Neutrophil (primary cell): Measurements from ENCODE around the gene SLC25A29.
A peak's percentile ranks its signal among the peaks of the same experiment; 100 is the strongest.
"Not testable (repeated sequence)": the region's sequence is repeated elsewhere in the genome, so short reads cannot be mapped to it uniquely, and the experiment has no call there.

Experiments
- H3K27ac ChIP-seq: fragments of 200-600 bp; sonication (generic); 2 replicates; pipeline ENCODE4 v1.5.1; 2016; ENCODE audit warnings: mild to moderate bottlenecking, moderate library complexity
- H3K27me3 ChIP-seq: fragments of 200-600 bp; sonication (generic); 2 replicates; pipeline ENCODE4 v1.6.0; 2016; ENCODE audit warnings: mild to moderate bottlenecking
- H3K36me3 ChIP-seq: fragments of 200-600 bp; sonication (generic); 2 replicates; pipeline ENCODE4 v1.5.1; 2017
- H3K4me1 ChIP-seq, 2 experiments: fragments of 200-600 bp in 1 of 2; sonication (generic) in 1 of 2; 1 replicate in 1 of 2; 2 replicates in 1 of 2; pipeline versions ENCODE4 v1.5.1 to v1.6.1; 2013 to 2016; ENCODE audit warnings: low read depth in 1 of 2, low read length in 1 of 2, mild to moderate bottlenecking in 1 of 2, moderate library complexity in 1 of 2; ENCODE audit not compliant: control insufficient read depth in 1 of 2, insufficient read depth in 1 of 2
- H3K4me3 ChIP-seq, 2 experiments: fragments of 200-600 bp in 1 of 2; sonication (generic) in 1 of 2; 1 replicate in 1 of 2; 2 replicates in 1 of 2; pipeline ENCODE4 v1.5.1; 2013 to 2016; ENCODE audit warnings: low read depth in 1 of 2, low read length in 1 of 2, mild to moderate bottlenecking in 1 of 2, moderate library complexity in 1 of 2
- H3K9me3 ChIP-seq: fragments of 200-600 bp; sonication (generic); 2 replicates; pipeline ENCODE4 v1.5.1; 2016
- CTCF ChIP-seq: fragments of 200-600 bp; sonication (generic); IDR thresholded peaks from 2 replicates; pipeline ENCODE4 v1.5.1; 2016; ENCODE audit warnings: antibody characterized with exemption

Gene SLC25A29

DNA sequence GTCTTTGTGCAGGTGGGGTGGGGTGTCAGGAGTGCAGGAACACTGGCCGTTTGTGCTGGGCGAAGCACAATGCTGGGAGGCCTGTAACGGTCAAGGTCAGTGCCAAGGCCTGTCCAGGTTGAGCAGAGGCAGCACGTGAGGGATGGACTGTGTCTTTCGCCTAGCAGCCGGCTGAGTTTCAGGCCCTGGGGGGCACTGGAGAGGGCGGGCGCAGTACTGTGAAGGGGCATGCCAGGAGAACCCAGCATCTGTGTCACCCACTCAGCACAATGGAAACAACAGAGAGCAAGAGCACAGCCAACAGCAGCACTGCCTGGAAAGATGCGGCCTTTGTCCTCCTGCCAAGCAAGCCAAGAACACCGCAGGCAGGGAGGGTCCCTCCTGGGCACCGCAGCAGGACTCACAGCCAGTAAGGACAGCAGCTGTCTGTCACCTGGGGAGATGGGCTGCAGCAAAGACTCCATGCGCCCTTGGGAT lies 42.0 kb upstream of the SLC25A29 start:
- no peak overlapping the region for H3K27ac ChIP-seq
- peaks cover 21 to 25% of the 10 kb centered on the region in 2 experiments for H3K4me1 ChIP-seq
- H3K4me3 ChIP-seq: no peak overlapping the region
- H3K27me3 ChIP-seq: no peaks in the 10 kb centered on the region
- no peaks in the 10 kb centered on the region for H3K9me3 ChIP-seq
- no peak for TF ChIP-seq CTCF
- H3K36me3 ChIP-seq: peaks cover 69% of the 10 kb centered on the region

DNA sequence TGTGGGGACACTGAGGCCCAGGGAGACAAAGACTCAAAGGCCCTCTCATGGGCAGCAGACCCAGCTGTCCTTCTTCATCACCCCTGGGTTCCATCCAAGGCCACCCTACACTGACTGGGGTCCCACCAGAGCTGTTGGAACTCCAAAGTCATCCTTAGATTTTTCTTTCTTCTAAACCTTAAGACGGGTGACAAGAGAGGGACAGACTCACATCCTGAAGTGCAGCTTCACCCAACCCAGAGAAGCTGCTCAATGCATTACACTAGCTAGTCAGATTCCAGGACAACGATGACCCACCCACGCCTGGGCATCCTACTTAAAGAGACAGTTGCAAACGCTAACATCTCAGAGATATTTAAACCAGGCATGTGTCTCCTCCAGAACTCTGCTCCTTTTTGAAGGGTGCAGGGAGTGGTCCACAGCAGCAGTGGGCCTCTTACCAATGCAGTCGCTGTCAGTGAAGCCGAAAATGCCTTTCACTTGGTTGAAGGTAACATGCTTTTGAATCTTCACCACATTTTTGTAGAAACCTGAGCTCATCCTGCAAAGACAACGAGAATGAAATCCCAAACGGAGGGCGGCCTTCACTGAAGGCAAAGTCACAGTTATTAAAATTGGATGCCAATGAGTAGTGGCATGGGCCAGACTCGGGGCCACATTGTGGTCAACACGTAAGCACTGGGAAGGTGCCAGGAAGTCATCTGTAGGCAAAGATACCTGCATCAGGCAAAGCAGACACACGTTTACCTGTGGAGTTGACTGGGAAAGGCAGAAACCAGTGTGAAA lies 40.3 kb upstream of the SLC25A29 start:
- Histone ChIP-seq H3K9me3 (no peaks in the 10 kb centered on the region), H3K27me3 (no peaks in the 10 kb centered on the region), H3K27ac (no peak overlapping the region), H3K4me3 (no peak overlapping the region), H3K4me1 (peaks cover 29 to 34% of the 10 kb centered on the region in 2 experiments), H3K36me3 (peaks cover 64% of the 10 kb centered on the region)
- TF ChIP-seq CTCF: no peak

DNA sequence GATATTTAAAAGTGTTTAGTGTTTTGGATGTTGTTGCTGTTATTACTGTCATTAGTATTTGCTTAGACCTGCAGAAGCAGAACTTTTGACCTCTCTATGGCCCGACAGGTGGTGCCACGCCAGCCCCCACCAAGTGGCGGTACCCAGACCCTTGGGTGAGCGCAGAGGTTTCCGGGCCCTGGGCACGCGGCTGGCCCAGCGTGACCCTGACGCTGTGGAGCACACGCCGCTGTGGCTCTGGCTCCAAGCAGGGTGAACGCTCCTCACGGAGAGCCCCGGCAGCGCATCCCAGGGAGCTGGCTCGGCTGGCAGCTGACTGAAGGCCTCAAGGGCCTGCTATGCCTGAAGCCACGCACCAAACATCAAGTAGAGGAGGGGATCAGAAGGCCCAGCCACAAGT lies 39.5 kb upstream of the SLC25A29 start:
- no peak overlapping the region for H3K27ac ChIP-seq
- peaks cover 56% of the 10 kb centered on the region for H3K36me3 ChIP-seq
- no peaks in the 10 kb centered on the region for H3K27me3 ChIP-seq
- H3K4me3 ChIP-seq: no peak overlapping the region
- TF ChIP-seq CTCF: no peak
- H3K4me1 ChIP-seq: peaks cover 29 to 34% of the 10 kb centered on the region in 2 experiments
- no peaks in the 10 kb centered on the region for H3K9me3 ChIP-seq

DNA sequence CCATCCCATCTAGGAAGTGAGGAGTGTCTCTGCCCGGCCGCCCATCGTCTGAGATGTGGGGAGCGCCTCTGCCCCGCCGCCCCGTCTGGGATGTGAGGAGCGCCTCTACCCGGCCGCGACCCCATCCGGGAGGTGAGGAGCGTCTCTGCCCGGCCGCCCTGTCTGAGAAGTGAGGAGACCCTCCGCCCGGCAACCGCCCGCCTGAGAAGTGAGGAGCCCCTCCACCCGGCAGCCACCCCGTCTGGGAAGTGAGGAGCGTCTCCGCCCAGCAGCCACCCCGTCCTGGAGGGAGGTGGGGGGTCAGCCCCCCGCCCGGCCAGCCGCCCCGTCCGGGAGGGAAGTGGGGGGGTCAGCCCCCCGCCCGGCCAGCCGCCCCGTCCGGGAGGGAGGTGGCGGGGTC lies 38.4 kb upstream of the SLC25A29 start:
- H3K4me1 ChIP-seq: peaks cover 24 to 28% of the 10 kb centered on the region in 2 experiments
- H3K9me3 ChIP-seq, H3K27ac ChIP-seq, H3K4me3 ChIP-seq, H3K27me3 ChIP-seq: not testable (repeated sequence)
- peaks cover 60% of the 10 kb centered on the region for H3K36me3 ChIP-seq

DNA sequence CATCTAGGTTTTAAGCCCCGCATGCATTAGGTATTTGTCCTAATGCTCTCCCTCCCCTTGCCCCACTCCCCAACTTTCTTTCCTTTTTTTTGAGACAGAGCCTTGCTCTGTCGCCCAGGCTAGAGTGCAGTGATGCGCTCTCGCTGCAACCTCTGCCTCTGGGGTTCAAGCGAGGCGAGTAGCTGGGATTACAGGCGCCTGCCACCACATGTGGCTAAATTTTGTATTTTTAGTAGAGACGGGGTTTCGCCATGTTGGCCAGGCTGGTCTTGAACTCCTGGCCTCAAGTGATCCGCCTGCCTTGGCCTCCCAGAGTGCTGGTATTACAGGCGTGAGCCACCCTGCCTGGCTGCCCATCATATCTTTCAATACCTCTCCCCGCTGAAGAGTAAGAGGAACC lies 36.6 kb upstream of the SLC25A29 start:
- H3K9me3 ChIP-seq, H3K4me3 ChIP-seq, H3K27me3 ChIP-seq: not testable (repeated sequence)
- peaks cover 21 to 22% of the 10 kb centered on the region in 2 experiments for H3K4me1 ChIP-seq
- H3K27ac ChIP-seq: peak overlapping the region; percentile 93
- peaks cover 56% of the 10 kb centered on the region for H3K36me3 ChIP-seq

GRCh38 chr14:100342195-100342594 lies 36.0 kb upstream of the SLC25A29 start:
- no peaks in the 10 kb centered on the region for H3K9me3 ChIP-seq
- H3K27me3 ChIP-seq: no peaks in the 10 kb centered on the region
- H3K36me3 ChIP-seq: peaks cover 55% of the 10 kb centered on the region
- TF ChIP-seq CTCF: no peak
- peaks cover 21 to 22% of the 10 kb centered on the region in 2 experiments for H3K4me1 ChIP-seq
- peak overlapping the region; percentile 93 for H3K27ac ChIP-seq
- H3K4me3 ChIP-seq: peak overlapping the region in 1 of 2 experiments; percentile 36
